Immature natural killer cell (primary cell): ENCODE measurements around the gene ZNF451. TPM values are rescaled to one million over a fixed set of nuclear protein-coding genes. Genes with fewer than 3 reads are reported as not detected.
A peak's percentile ranks its signal among the peaks of the same experiment; 100 is the strongest.

ENCODE experiments used
- DNase-seq, 3 donors: peaks; one replicate each; pipeline ENCODE4 v3.0.0; 2022; ENCODE audit warnings: mixed read lengths in 1 of 3
- H3K27ac Mint-ChIP-seq, 6 donors: one replicate each; pipeline ENCODE4 v1.8.0; 2020; ENCODE audit warnings: mixed read lengths in 6 of 6, mild to moderate bottlenecking in 5 of 6, inconsistent platforms in 4 of 6, moderate library complexity in 3 of 6
- H3K27me3 Mint-ChIP-seq, 3 donors: one replicate each; pipeline ENCODE4 v1.8.0; 2020 to 2021; ENCODE audit warnings: low read depth in 3 of 3, mild to moderate bottlenecking in 3 of 3, mixed read lengths in 3 of 3, moderate library complexity in 3 of 3, inconsistent platforms in 1 of 3
- H3K36me3 Mint-ChIP-seq, 3 donors: one replicate each; pipeline ENCODE4 v1.8.0; 2020; ENCODE audit warnings: mixed read lengths in 3 of 3, inconsistent platforms in 2 of 3, mild to moderate bottlenecking in 2 of 3
- H3K4me1 Mint-ChIP-seq, 2 donors: one replicate each; pipeline ENCODE4 v1.8.0; 2020; ENCODE audit warnings: inconsistent platforms in 2 of 2, mild to moderate bottlenecking in 2 of 2, mixed read lengths in 2 of 2, moderate library complexity in 1 of 2
- H3K4me3 Mint-ChIP-seq, 5 donors: one replicate each; pipeline ENCODE4 v1.8.0; 2020; ENCODE audit warnings: mild to moderate bottlenecking in 5 of 5, mixed read lengths in 5 of 5, inconsistent platforms in 3 of 5, moderate library complexity in 3 of 5
- H3K9me3 Mint-ChIP-seq, 6 donors: one replicate each; pipeline ENCODE4 v1.8.0; 2020; ENCODE audit warnings: mild to moderate bottlenecking in 6 of 6, mixed read lengths in 6 of 6, inconsistent platforms in 4 of 6, moderate library complexity in 3 of 6
- polyA plus RNA-seq, 3 donors: library from polyadenylated mRNA; unstranded; fragments of 300-500 nt; fragmentation: Illumina TruSeq; gene quantifications; one replicate each; pipeline ENCODE4 v1.2.3, GENCODE V29; 2021

ZNF451 gene
- polyA plus RNA-seq, 3 donors from 2014 or later: 10.2 to 26.0 (median 11.8) TPM

GRCh38 chr6:57173886-57174510 is 84.0 kb downstream of the ZNF451 start:
- peaks cover 18 to 31% of the 10 kb centered on the region in 2 donors for H3K4me1 Mint-ChIP-seq
- H3K27me3 Mint-ChIP-seq: peaks cover 0 to 1% (median 0%) of the 10 kb centered on the region in 3 donors
- DNase-seq: no peak
- H3K36me3 Mint-ChIP-seq: no peaks in the 10 kb centered on the region
- no peaks in the 10 kb centered on the region for H3K9me3 Mint-ChIP-seq
- H3K4me3 Mint-ChIP-seq: peak overlapping the region; percentile 91 to 97 (median 95)
- peak overlapping the region in 2 of 6 donors; percentile 42 to 88 for H3K27ac Mint-ChIP-seq

GRCh38 chr6:57174511-57174907 is 84.5 kb downstream of the ZNF451 start:
- Mint-ChIP-seq H3K27me3 (peaks cover 0 to 1% (median 0%) of the 10 kb centered on the region in 3 donors), H3K4me1 (peaks cover 18 to 31% of the 10 kb centered on the region in 2 donors), H3K4me3 (no peak overlapping the region), H3K36me3 (no peaks in the 10 kb centered on the region), H3K9me3 (no peaks in the 10 kb centered on the region), H3K27ac (no peak overlapping the region)
- no peak for DNase-seq

- Mint-ChIP-seq H3K9me3 (no peaks in the 10 kb centered on the region), H3K4me1 (peaks cover 13 to 17% of the 10 kb centered on the region in 2 donors), H3K27me3 (peaks cover 0 to 3% (median 0%) of the 10 kb centered on the region in 3 donors), H3K27ac (no peak overlapping the region), H3K4me3 (no peak overlapping the region), H3K36me3 (peaks cover 0 to 5% (median 0%) of the 10 kb centered on the region in 3 donors)
- no peak for DNase-seq
Measured at GRCh38 chr6:57177545-57178265, 87.7 kb downstream of the ZNF451 start.

GRCh38 chr6:57180596-57180995 is 90.6 kb downstream of the ZNF451 start:
- H3K36me3 Mint-ChIP-seq: peaks cover 11 to 17% (median 13%) of the 10 kb centered on the region in 3 donors
- H3K4me3 Mint-ChIP-seq: no peak overlapping the region
- peaks cover 0 to 2% (median 0%) of the 10 kb centered on the region in 3 donors for H3K27me3 Mint-ChIP-seq
- no peaks in the 10 kb centered on the region for H3K9me3 Mint-ChIP-seq
- H3K27ac Mint-ChIP-seq: no peak overlapping the region
- no peak for DNase-seq
- H3K4me1 Mint-ChIP-seq: no peaks in the 10 kb centered on the region

- peaks cover 0 to 2% (median 0%) of the 10 kb centered on the region in 3 donors for H3K27me3 Mint-ChIP-seq
- no peak overlapping the region for H3K4me3 Mint-ChIP-seq
- H3K4me1 Mint-ChIP-seq: no peaks in the 10 kb centered on the region
- H3K27ac Mint-ChIP-seq: peak overlapping the region in 2 of 6 donors; percentile 29 to 45
- H3K9me3 Mint-ChIP-seq: no peaks in the 10 kb centered on the region
- H3K36me3 Mint-ChIP-seq: peaks cover 11 to 23% (median 13%) of the 10 kb centered on the region in 3 donors
- DNase-seq: no peak
Measured at GRCh38 chr6:57182017-57182432, 92.0 kb downstream of the ZNF451 start.

- Mint-ChIP-seq H3K27me3 (peaks cover 0 to 2% (median 0%) of the 10 kb centered on the region in 3 donors), H3K4me1 (no peaks in the 10 kb centered on the region), H3K4me3 (no peak overlapping the region), H3K9me3 (no peaks in the 10 kb centered on the region), H3K27ac (no peak overlapping the region), H3K36me3 (peaks cover 11 to 24% (median 13%) of the 10 kb centered on the region in 3 donors)
- no peak for DNase-seq
Measured at GRCh38 chr6:57183336-57183735, 93.3 kb downstream of the ZNF451 start.

- H3K36me3 Mint-ChIP-seq: peaks cover 0 to 14% (median 2%) of the 10 kb centered on the region in 3 donors
- H3K27me3 Mint-ChIP-seq: peaks cover 0 to 1% (median 0%) of the 10 kb centered on the region in 3 donors
- no peak overlapping the region for H3K4me3 Mint-ChIP-seq
- no peak for DNase-seq
- H3K9me3 Mint-ChIP-seq: no peaks in the 10 kb centered on the region
- no peak overlapping the region for H3K27ac Mint-ChIP-seq
- H3K4me1 Mint-ChIP-seq: no peaks in the 10 kb centered on the region
Measured at GRCh38 chr6:57190140-57190539, 100.2 kb downstream of the ZNF451 start.

- DNase-seq: no peak
- peaks cover 0 to 3% (median 0%) of the 10 kb centered on the region in 3 donors for H3K36me3 Mint-ChIP-seq
- H3K27me3 Mint-ChIP-seq: peaks cover 0 to 1% (median 0%) of the 10 kb centered on the region in 3 donors
- no peak overlapping the region for H3K4me3 Mint-ChIP-seq
- no peak overlapping the region for H3K27ac Mint-ChIP-seq
- H3K9me3 Mint-ChIP-seq: no peaks in the 10 kb centered on the region
- H3K4me1 Mint-ChIP-seq: no peaks in the 10 kb centered on the region
Measured at GRCh38 chr6:57193177-57193576, 103.2 kb downstream of the ZNF451 start.

- no peaks in the 10 kb centered on the region for H3K36me3 Mint-ChIP-seq
- no peaks in the 10 kb centered on the region for H3K4me1 Mint-ChIP-seq
- DNase-seq: no peak
Measured at GRCh38 chr6:57195457-57195856, 105.5 kb downstream of the ZNF451 start.

GRCh38 chr6:57198926-57199636 is 109.1 kb downstream of the ZNF451 start:
- no peak for DNase-seq
- H3K9me3 Mint-ChIP-seq: no peaks in the 10 kb centered on the region
- no peaks in the 10 kb centered on the region for H3K36me3 Mint-ChIP-seq
- H3K4me1 Mint-ChIP-seq: no peaks in the 10 kb centered on the region
- H3K4me3 Mint-ChIP-seq: no peak overlapping the region
- no peak overlapping the region for H3K27ac Mint-ChIP-seq
- no peaks in the 10 kb centered on the region for H3K27me3 Mint-ChIP-seq

More at GRCh38 chr6:57195457-57195856, 105.5 kb downstream of the ZNF451 start:
- no peak overlapping the region for H3K4me3 Mint-ChIP-seq
- peaks cover 0 to 1% (median 0%) of the 10 kb centered on the region in 3 donors for H3K27me3 Mint-ChIP-seq
- no peak overlapping the region for H3K27ac Mint-ChIP-seq
- H3K9me3 Mint-ChIP-seq: no peaks in the 10 kb centered on the region

- Mint-ChIP-seq H3K4me1 (no peaks in the 10 kb centered on the region), H3K36me3 (no peaks in the 10 kb centered on the region), H3K9me3 (no peaks in the 10 kb centered on the region), H3K27me3 (no peaks in the 10 kb centered on the region), H3K4me3 (no peak overlapping the region), H3K27ac (no peak overlapping the region)
- DNase-seq: no peak
Measured at GRCh38 chr6:57201718-57202117, 111.7 kb downstream of the ZNF451 start.

GRCh38 chr6:57205550-57206328 is 115.8 kb downstream of the ZNF451 start:
- Mint-ChIP-seq H3K27ac (no peak overlapping the region), H3K27me3 (peaks cover 0 to 1% (median 0%) of the 10 kb centered on the region in 3 donors), H3K4me1 (no peaks in the 10 kb centered on the region), H3K36me3 (no peaks in the 10 kb centered on the region), H3K4me3 (no peak overlapping the region), H3K9me3 (no peaks in the 10 kb centered on the region)
- no peak for DNase-seq

GRCh38 chr6:57207141-57207540 is 117.2 kb downstream of the ZNF451 start:
- Mint-ChIP-seq H3K36me3 (no peaks in the 10 kb centered on the region), H3K27ac (no peak overlapping the region), H3K4me1 (no peaks in the 10 kb centered on the region), H3K4me3 (no peak overlapping the region), H3K9me3 (no peaks in the 10 kb centered on the region), H3K27me3 (peaks cover 0 to 1% (median 0%) of the 10 kb centered on the region in 3 donors)
- no peak for DNase-seq
